Motor neuron (in vitro differentiated cells): ENCODE measurements around the gene AXIN2. TPM values are rescaled to one million over a fixed set of nuclear protein-coding genes. Genes with fewer than 3 reads are reported as not detected.

Source experiments
- ATAC-seq, 8 experiments: fragments of 200-7000 bp; cut with Tn5 transposase; replicated peaks in 6 of 8; 2 replicates each; pipeline ENCODE4 v1.8.0; 2021; ENCODE audit warnings: mild to moderate bottlenecking in 8 of 8, moderate library complexity in 8 of 8
- H3K27ac ChIP-seq, 2 donors: fragments of 250-450 bp; sonication (Bioruptor Pico); 2 replicates each; pipeline ENCODE4 v1.9.0; 2021; ENCODE audit warnings: antibody characterized with exemption in 2 of 2, mild to moderate bottlenecking in 2 of 2, moderate library complexity in 1 of 2
- H3K4me1 ChIP-seq, 2 donors: fragments of 250-450 bp; sonication (Bioruptor Pico); replicated peaks in 1 of 2; 2 replicates each; pipeline ENCODE4 v1.6.1; 2021; ENCODE audit warnings: antibody characterized with exemption in 2 of 2, mild to moderate bottlenecking in 2 of 2, moderate library complexity in 1 of 2
- H3K4me3 ChIP-seq, 5 donors: fragments of 250-450 bp; sonication (Bioruptor Pico); 2 replicates each; pipeline ENCODE4 v1.9.0; 2021; ENCODE audit warnings: antibody characterized with exemption in 5 of 5, mild to moderate bottlenecking in 5 of 5, moderate library complexity in 4 of 5
- WGBS, 10 experiments: fragments of 450-650 bp; shearing (Covaris generic); methylation state at CpG; one replicate each; pipeline ENCODE4 v1.0.0; 2022; 5-methylcytosine and 5-hydroxymethylcytosine counted together
- in situ Hi-C, 9 experiments: fragments of 400-800 bp; cut with MboI; loops; one replicate each; pipeline ENCODE4 v1.15.0; 2021; ENCODE audit warnings: low sequenced_read_pairs in 9 of 9, low pct_unique_long_range_greater_than_20kb in 2 of 9; ENCODE audit not compliant: unreplicated experiment in 9 of 9
- total RNA-seq, 8 experiments: library from RNA; unstranded; fragments of 300-600 nt; gene quantifications; 2 replicates each; pipeline versions ENCODE4 v1.2.3 to v1.2.4, GENCODE V29; 2022

AXIN2 gene
- total RNA-seq, 8 experiments from 2014 or later, result 2.0 to 18.7 (median 8.4) TPM

- peaks cover 9 to 17% of the 10 kb centered on the region in 2 donors for H3K4me1 ChIP-seq
- in situ Hi-C loops, result no loop called here
- no peak overlapping the region for H3K27ac ChIP-seq
- peak in 1 of 8 experiments; percentile 74 for ATAC-seq
- no peak overlapping the region for H3K4me3 ChIP-seq
- 0 to 100% (median 86%) methylated on average over 1 to 3 of the region's 7 CpGs; no CpG with 5 or more reads in 5 of the 10 experiments for WGBS, 10 experiments
Observed at GRCh38 chr17:65592125-65592965, 30.9 kb upstream of the AXIN2 start.

- ATAC-seq, result no peak
- WGBS, 10 experiments, result 60 to 100% (median 92%) methylated on average over 1 to 4 of the region's 5 CpGs; no CpG with 5 or more reads in 7 of the 10 experiments
- in situ Hi-C loops, result no loop called here
- Histone ChIP-seq H3K4me1 (peaks cover 3 to 12% of the 10 kb centered on the region in 2 donors), H3K4me3 (no peak overlapping the region), H3K27ac (no peak overlapping the region)
Observed at GRCh38 chr17:65589321-65589720, 27.9 kb upstream of the AXIN2 start.

GRCh38 chr17:65588181-65588808, 26.8 kb upstream of the AXIN2 start:
- 0 to 100% (median 76%) methylated on average over 1 to 6 of the region's 9 CpGs; no CpG with 5 or more reads in 3 of the 10 experiments for WGBS, 10 experiments
- ATAC-seq, result peak in 4 of 8 experiments; percentile 54 to 92 (median 88)

GRCh38 chr17:65587534-65588180, 26.2 kb upstream of the AXIN2 start:
- ATAC-seq, result peak in 1 of 8 experiments; percentile 13
- Histone ChIP-seq H3K4me1 (peaks cover 0 to 5% of the 10 kb centered on the region in 2 donors), H3K27ac (no peak overlapping the region), H3K4me3 (no peak overlapping the region)
- 49 to 80% (median 70%) methylated on average over 1 to 5 of the region's 10 CpGs; no CpG with 5 or more reads in 4 of the 10 experiments for WGBS, 10 experiments
- in situ Hi-C loops, result no loop called here

More at GRCh38 chr17:65588181-65588808, 26.8 kb upstream of the AXIN2 start:
- Histone ChIP-seq H3K27ac (no peak overlapping the region), H3K4me1 (peaks cover 0 to 5% of the 10 kb centered on the region in 2 donors), H3K4me3 (no peak overlapping the region)
- in situ Hi-C loops, result no loop called here

GRCh38 chr17:65586899-65587298, 25.5 kb upstream of the AXIN2 start:
- no peak for ATAC-seq
- H3K4me3 ChIP-seq, result no peak overlapping the region
- H3K4me1 ChIP-seq, result peaks cover 0 to 5% of the 10 kb centered on the region in 2 donors
- in situ Hi-C loops, result no loop called here
- H3K27ac ChIP-seq, result no peak overlapping the region
- WGBS, 10 experiments, result 79 to 100% (median 90%) methylated on average over 1 to 9 of the region's 9 CpGs; no CpG with 5 or more reads in 2 of the 10 experiments

- no peak overlapping the region for H3K27ac ChIP-seq
- peaks cover 0 to 5% of the 10 kb centered on the region in 2 donors for H3K4me1 ChIP-seq
- in situ Hi-C loops, result no loop called here
- no peak for ATAC-seq
- no peak overlapping the region for H3K4me3 ChIP-seq
- 18 to 94% (median 85%) methylated on average over 1 to 7 of the region's 12 CpGs; no CpG with 5 or more reads in 2 of the 10 experiments for WGBS, 10 experiments
Observed at GRCh38 chr17:65584604-65585521, 23.4 kb upstream of the AXIN2 start.

GRCh38 chr17:65583921-65584603, 22.6 kb upstream of the AXIN2 start:
- in situ Hi-C loops, result no loop called here
- Histone ChIP-seq H3K4me1 (peaks cover 0 to 5% of the 10 kb centered on the region in 2 donors), H3K27ac (no peak overlapping the region), H3K4me3 (no peak overlapping the region)
- peak in 2 of 8 experiments; percentile 6 to 10 for ATAC-seq
- WGBS, 10 experiments, result 5 to 100% (median 94%) methylated on average over 1 to 8 of the region's 10 CpGs; no CpG with 5 or more reads in 1 of the 10 experiments

GRCh38 chr17:65576939-65577338, 15.5 kb upstream of the AXIN2 start:
- Histone ChIP-seq H3K4me1 (peaks cover 12 to 17% of the 10 kb centered on the region in 2 donors), H3K4me3 (no peak overlapping the region), H3K27ac (no peak overlapping the region)
- in situ Hi-C loops, result no loop called here
- WGBS, 10 experiments, result 39 to 86% (median 76%) methylated on average over 2 to 11 of the region's 12 CpGs; no CpG with 5 or more reads in 2 of the 10 experiments
- ATAC-seq, result no peak

GRCh38 chr17:65573282-65573602, 11.8 kb upstream of the AXIN2 start:
- peak in 1 of 8 experiments; percentile 3 for ATAC-seq
- H3K27ac ChIP-seq, result peak overlapping the region in 1 of 2 donors; percentile 71
- H3K4me3 ChIP-seq, result no peak overlapping the region
- 30 to 100% (median 73%) methylated on average over 1 to 3 of the region's 5 CpGs; no CpG with 5 or more reads in 4 of the 10 experiments for WGBS, 10 experiments
- H3K4me1 ChIP-seq, result peaks cover 12 to 18% of the 10 kb centered on the region in 2 donors
- in situ Hi-C loops, result loop anchor here in 4 of 9 experiments (25.0 kb wide), 5 partner anchors 111 to 589 kb away; no protein-coding TSS in a partner anchor

GRCh38 chr17:65572581-65573281, 11.3 kb upstream of the AXIN2 start:
- peak in 3 of 8 experiments; percentile 32 to 48 (median 44) for ATAC-seq
- 0 to 97% (median 19%) methylated on average over 1 to 9 of the region's 14 CpGs; no CpG with 5 or more reads in 2 of the 10 experiments for WGBS, 10 experiments
- in situ Hi-C loops, result loop anchor here in 4 of 9 experiments (25.0 kb wide), 5 partner anchors 110 to 590 kb away; no protein-coding TSS in a partner anchor
- peaks cover 12 to 18% of the 10 kb centered on the region in 2 donors for H3K4me1 ChIP-seq
- no peak overlapping the region for H3K4me3 ChIP-seq
- peak overlapping the region in 1 of 2 donors; percentile 71 for H3K27ac ChIP-seq

- Histone ChIP-seq H3K4me3 (no peak overlapping the region), H3K4me1 (peaks cover 12 to 18% of the 10 kb centered on the region in 2 donors), H3K27ac (no peak overlapping the region)
- WGBS, 10 experiments, result 36 to 86% (median 58%) methylated on average over 1 to 6 of the region's 6 CpGs
- in situ Hi-C loops, result loop anchor here in 4 of 9 experiments (25.0 kb wide), 5 partner anchors 110 to 590 kb away; no protein-coding TSS in a partner anchor
- no peak for ATAC-seq
Observed at GRCh38 chr17:65572186-65572580, 10.7 kb upstream of the AXIN2 start.
